Loucy (cell line): ENCODE data around the gene ANO10.

Experiments
- CTCF ChIP-seq: fragments of 200-600 bp; sonication (generic); conservative IDR thresholded peaks from 2 replicates; pipeline ENCODE4 v1.5.1; 2014; ENCODE audit warnings: mild to moderate bottlenecking, antibody characterized with exemption, low read length
- EZH2phosphoT487 ChIP-seq: fragments of 200-600 bp; IDR thresholded peaks from 2 replicates; pipeline ENCODE4 v1.6.1; 2018; ENCODE audit warnings: antibody characterized with exemption, mild to moderate bottlenecking, moderate library complexity, borderline replicate concordance

DNA sequence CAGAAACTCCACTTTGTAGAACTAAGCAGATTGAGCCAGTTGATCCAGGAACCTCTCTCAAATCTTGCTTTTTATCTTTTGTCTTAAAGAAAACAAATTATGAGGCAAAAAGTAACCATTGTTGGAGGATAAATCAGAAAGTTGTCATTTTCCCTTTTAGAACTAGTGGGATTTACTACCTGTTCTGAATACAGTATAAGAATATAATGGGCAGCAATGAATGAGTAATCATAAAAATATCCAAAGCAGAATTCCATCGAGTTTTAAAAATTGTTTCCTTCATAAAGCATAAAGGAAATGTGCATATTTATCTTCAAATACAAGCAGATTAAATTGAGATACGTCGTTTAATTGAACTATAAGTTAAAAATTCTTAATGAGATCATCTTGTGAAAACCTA is 15.9 kb upstream of the ANO10 start:
- TF ChIP-seq CTCF (no peak), EZH2phosphoT487 (no peak)
